Measurements from ENCODE around the gene KBTBD3. TPM values are rescaled to one million over a fixed set of nuclear protein-coding genes. Genes with fewer than 3 reads are reported as not detected.
"Not testable (repeated sequence)": the region's sequence is repeated elsewhere in the genome, so short reads cannot be mapped to it uniquely, and the experiment has no call there.

KBTBD3 gene
- total and polyA plus RNA-seq, 2 of the 4 experiments (the other 2 are of a cell fraction), result 1.6 to 1.7 TPM

GRCh38 chr11:106011481-106011880 is 65.7 kb downstream of the KBTBD3 start:
- Histone ChIP-seq H3K27me3 (ENCODE audit: control insufficient read depth, insufficient read depth, low read length) (no peaks in the 10 kb centered on the region), H2AK5ac (ENCODE audit: low read depth, low read length) (no peak overlapping the region), H2BK15ac (ENCODE audit: low read depth, low read length) (no peak overlapping the region), H2BK5ac (ENCODE audit: low read depth, low read length, poor library complexity, severe bottlenecking) (no peak overlapping the region), H3K18ac (ENCODE audit: low read depth, low read length) (no peak overlapping the region), H3K27ac (ENCODE audit: insufficient read depth, low read length) (no peak overlapping the region), H3K56ac (ENCODE audit: extremely low read depth, insufficient read depth, low read length) (no peak overlapping the region), H2AK9ac (replicated peaks; ENCODE audit: low read depth, low read length, poor library complexity) (no peak overlapping the region), H3K9me3 (ENCODE audit: control insufficient read depth, insufficient read depth, low read length) (no peaks in the 10 kb centered on the region; the same call in 1 of the 2 replicates), H3K4me1 (ENCODE audit: control insufficient read depth, insufficient read depth, low read length) (peaks cover 6% of the 10 kb centered on the region), H3K4me2 (ENCODE audit: low read depth, low read length) (no peak overlapping the region), H3K4ac (ENCODE audit: low read depth, low read length) (no peak overlapping the region), H3K4me3 (ENCODE audit: insufficient read depth, low read depth, low read length) (no peak overlapping the region), H4K20me1 (ENCODE audit: insufficient read depth, low read length) (peaks cover 5% of the 10 kb centered on the region; the same call in 1 of the 2 replicates), H2BK20ac (ENCODE audit: low read depth, low read length) (no peak overlapping the region), H2BK120ac (ENCODE audit: low read depth, low read length) (no peak overlapping the region), H3K36me3 (ENCODE audit: control insufficient read depth, insufficient read depth, low read length) (peaks cover 23% of the 10 kb centered on the region), H4K8ac (ENCODE audit: low read depth in 2 of 2, low read length in 2 of 2) (no peak overlapping the region), H4K91ac (ENCODE audit: insufficient read depth, low read depth, low read length) (no peak overlapping the region), H3K79me1 (ENCODE audit: low read depth in 1 of 2, low read length in 2 of 2) (peaks cover 31 to 65% of the 10 kb centered on the region in 2 experiments), H3K9ac (ENCODE audit: low read depth, low read length) (no peak overlapping the region), H3K14ac (replicated peaks; ENCODE audit: low read depth, low read length) (no peak overlapping the region), H3K23ac (ENCODE audit: low read depth, low read length) (no peak overlapping the region), H2AFZ (replicated peaks; ENCODE audit: low read length, poor library complexity) (no peak overlapping the region), H3K9me1 (ENCODE audit: insufficient read depth, low read length) (peaks cover 4% of the 10 kb centered on the region; the same call in 1 of the 2 replicates), H4K5ac (ENCODE audit: low read depth, low read length) (no peak overlapping the region)
- TF ChIP-seq MXI1 (IDR thresholded peaks at IDR 0.05; ENCODE audit: borderline replicate concordance, low read depth, low read length), result no peak
- TF ChIP-seq RFX5 (IDR thresholded peaks at IDR 0.05; ENCODE audit: low read depth, low read length), result no peak
- TF ChIP-seq SMC3 (IDR thresholded peaks at IDR 0.05; ENCODE audit: low read depth, low read length), result no peak
- TF ChIP-seq RCOR1 (IDR thresholded peaks at IDR 0.05; ENCODE audit: insufficient replicate concordance, low read length), result no peak
- TF ChIP-seq CTCF (conservative IDR thresholded peaks at IDR 0.05; ENCODE audit: low read depth, low read length), result no peak
- TF ChIP-seq MAFK (IDR thresholded peaks at IDR 0.05; ENCODE audit: low read depth, low read length), result no peak
- no TSS peak for BruUV-seq (replicated peaks)
- no peak for ATAC-seq (ENCODE audit: low read depth)
- ChIA-PET CTCF (no interaction called here), POLR2A (ENCODE audit: unreplicated experiment) (no interaction called here)
- dilution Hi-C loops (cut with HindIII; ENCODE audit: low sequenced_read_pairs, unreplicated experiment), result no loop called here
- in situ Hi-C loops (cut with MboI; ENCODE audit: low sequenced_read_pairs), result no loop called here
- WGBS, 2 experiments (ENCODE audit: extremely low coverage in 2 of 2, insufficient read length in 1 of 2), result no CpG with 5 or more reads among the region's 2 CpGs
- intact Hi-C loops (cut with micrococcal nuclease), result no loop called here
- no peak for DNase-seq

- H3K14ac ChIP-seq (replicated peaks; ENCODE audit: low read depth, low read length); H3K27ac ChIP-seq (ENCODE audit: insufficient read depth, low read length); H3K23ac ChIP-seq (ENCODE audit: low read depth, low read length); H3K4me2 ChIP-seq (ENCODE audit: low read depth, low read length); H4K8ac ChIP-seq (ENCODE audit: low read depth in 2 of 2, low read length in 2 of 2); intact Hi-C loops (cut with micrococcal nuclease); H3K4ac ChIP-seq (ENCODE audit: low read depth, low read length); H3K9me1 ChIP-seq (ENCODE audit: insufficient read depth, low read length); H2BK15ac ChIP-seq (ENCODE audit: low read depth, low read length); DNase-seq; H4K5ac ChIP-seq (ENCODE audit: low read depth, low read length); H3K4me1 ChIP-seq (ENCODE audit: control insufficient read depth, insufficient read depth, low read length); ATAC-seq (ENCODE audit: low read depth); BruUV-seq (replicated peaks); H2BK20ac ChIP-seq (ENCODE audit: low read depth, low read length); H2AFZ ChIP-seq (replicated peaks; ENCODE audit: low read length, poor library complexity); dilution Hi-C loops (cut with HindIII; ENCODE audit: low sequenced_read_pairs, unreplicated experiment); H2AK9ac ChIP-seq (replicated peaks; ENCODE audit: low read depth, low read length, poor library complexity); H4K20me1 ChIP-seq (ENCODE audit: insufficient read depth, low read length); H2AK5ac ChIP-seq (ENCODE audit: low read depth, low read length); in situ Hi-C loops (cut with MboI; ENCODE audit: low sequenced_read_pairs); H3K56ac ChIP-seq (ENCODE audit: extremely low read depth, insufficient read depth, low read length); H4K91ac ChIP-seq (ENCODE audit: insufficient read depth, low read depth, low read length); H3K27me3 ChIP-seq (ENCODE audit: control insufficient read depth, insufficient read depth, low read length); H2BK120ac ChIP-seq (ENCODE audit: low read depth, low read length); H2BK5ac ChIP-seq (ENCODE audit: low read depth, low read length, poor library complexity, severe bottlenecking); POLR2A ChIA-PET (ENCODE audit: unreplicated experiment); CTCF ChIA-PET; H3K18ac ChIP-seq (ENCODE audit: low read depth, low read length); H3K9ac ChIP-seq (ENCODE audit: low read depth, low read length); H3K4me3 ChIP-seq (ENCODE audit: insufficient read depth, low read depth, low read length): not testable (repeated sequence)
- H3K36me3 ChIP-seq (ENCODE audit: control insufficient read depth, insufficient read depth, low read length), result peaks cover 21% of the 10 kb centered on the region
- no CpG with 5 or more reads among the region's 4 CpGs for WGBS, 2 experiments (ENCODE audit: extremely low coverage in 2 of 2, insufficient read length in 1 of 2)
- peaks cover 24 to 26% of the 10 kb centered on the region in 2 experiments for H3K79me1 ChIP-seq (ENCODE audit: low read depth in 1 of 2, low read length in 2 of 2)
- peaks cover 12% of the 10 kb centered on the region for H3K9me3 ChIP-seq (ENCODE audit: control insufficient read depth, insufficient read depth, low read length)
These were observed 74.1 kb downstream of the KBTBD3 start for GRCh38 chr11:106003094-106003493.

All from IMR-90 (cell line).